ENCODE measurements around the gene SYVN1. TPM values are rescaled to one million over a fixed set of nuclear protein-coding genes. Genes with fewer than 3 reads are reported as not detected.

SYVN1 gene
- total and polyA plus RNA-seq, 9 donors: 10.0 to 53.4 (median 40.8) TPM

GRCh38 chr11:65112546-65113360 lies 21.6 kb downstream of the SYVN1 start:
- peak overlapping the region; percentile 58 for H3K4me3 ChIP-seq (ENCODE audit: low read length)
- peaks cover 7% of the 10 kb centered on the region for H3K27me3 ChIP-seq (ENCODE audit: control insufficient read depth, insufficient read depth, low read length)
- no peak for DNase-seq
- H3K27ac ChIP-seq (ENCODE audit: low read length): peak overlapping the region; percentile 29
- H3K4me1 ChIP-seq (ENCODE audit: control insufficient read depth, insufficient read depth, low read length): peaks cover 42% of the 10 kb centered on the region
- under 1% methylated on average over 49 of the region's 57 CpGs for WGBS (ENCODE audit: insufficient coverage)
- peaks cover 37% of the 10 kb centered on the region for H3K36me3 ChIP-seq (ENCODE audit: control insufficient read depth, insufficient read depth, low read length)
- H3K9me3 ChIP-seq (replicated peaks; ENCODE audit: control insufficient read depth, low read depth, low read length): no peaks in the 10 kb centered on the region

- Histone ChIP-seq H3K36me3 (ENCODE audit: control insufficient read depth, insufficient read depth, low read length) (peaks cover 41% of the 10 kb centered on the region), H3K27me3 (ENCODE audit: control insufficient read depth, insufficient read depth, low read length) (peaks cover 7% of the 10 kb centered on the region), H3K4me3 (ENCODE audit: low read length) (peak within 1 kb of the TSS; percentile 58), H3K27ac (ENCODE audit: low read length) (peak within 1 kb of the TSS; percentile 62), H3K4me1 (ENCODE audit: control insufficient read depth, insufficient read depth, low read length) (peaks cover 42% of the 10 kb centered on the region), H3K9me3 (replicated peaks; ENCODE audit: control insufficient read depth, low read depth, low read length) (no peaks in the 10 kb centered on the region)
- WGBS (ENCODE audit: insufficient coverage): 1% methylated on average over 60 of the region's 64 CpGs
- DNase-seq: peak; percentile 96
These were observed 22.4 kb downstream of the SYVN1 start, which contains the start of gene TM7SF2 for GRCh38 chr11:65111744-65112545. Gene TM7SF2, plus strand, starts transcription at chr11:65111872. Its CDS starts 144 bp downstream, at chr11:65112016.

DNA sequence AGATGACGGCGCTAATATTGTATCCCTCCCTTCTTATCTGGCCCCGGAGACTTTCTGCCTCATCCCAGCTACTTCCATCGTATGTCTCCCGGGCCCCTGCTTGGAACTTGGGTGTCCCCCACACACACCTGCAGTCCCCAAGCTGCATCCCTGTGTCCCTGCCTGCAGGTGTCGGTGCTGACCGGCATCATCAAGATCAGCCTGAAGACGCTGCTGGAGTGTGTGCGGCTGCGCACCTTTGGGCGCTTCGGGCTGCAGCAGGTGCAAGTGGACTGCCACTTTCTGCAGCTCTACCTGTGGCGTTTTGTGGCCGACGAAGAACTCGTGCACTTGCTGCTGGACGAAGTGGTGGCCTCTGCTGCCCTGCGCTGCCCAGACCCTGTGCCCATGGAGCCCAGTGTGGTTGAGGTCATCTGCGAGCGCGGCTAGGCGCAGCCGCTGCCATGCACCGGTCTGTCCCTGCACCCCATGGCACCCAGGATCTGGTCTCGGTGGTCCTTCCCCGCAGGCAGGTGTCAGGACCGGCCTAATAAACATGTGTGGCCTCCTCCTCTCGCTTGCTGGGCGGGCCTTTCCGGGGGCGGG lies 23.1 kb downstream of the SYVN1 start:
- peaks cover 42% of the 10 kb centered on the region for H3K36me3 ChIP-seq (ENCODE audit: control insufficient read depth, insufficient read depth, low read length)
- 61% methylated on average over 31 of the region's 31 CpGs for WGBS (ENCODE audit: insufficient coverage)
- no peaks in the 10 kb centered on the region for H3K9me3 ChIP-seq (replicated peaks; ENCODE audit: control insufficient read depth, low read depth, low read length)
- H3K4me3 ChIP-seq (ENCODE audit: low read length): no peak overlapping the region
- peaks cover 35% of the 10 kb centered on the region for H3K4me1 ChIP-seq (ENCODE audit: control insufficient read depth, insufficient read depth, low read length)
- H3K27ac ChIP-seq (ENCODE audit: low read length): no peak overlapping the region
- H3K27me3 ChIP-seq (ENCODE audit: control insufficient read depth, insufficient read depth, low read length): peaks cover 7% of the 10 kb centered on the region
- no peak for DNase-seq

DNA sequence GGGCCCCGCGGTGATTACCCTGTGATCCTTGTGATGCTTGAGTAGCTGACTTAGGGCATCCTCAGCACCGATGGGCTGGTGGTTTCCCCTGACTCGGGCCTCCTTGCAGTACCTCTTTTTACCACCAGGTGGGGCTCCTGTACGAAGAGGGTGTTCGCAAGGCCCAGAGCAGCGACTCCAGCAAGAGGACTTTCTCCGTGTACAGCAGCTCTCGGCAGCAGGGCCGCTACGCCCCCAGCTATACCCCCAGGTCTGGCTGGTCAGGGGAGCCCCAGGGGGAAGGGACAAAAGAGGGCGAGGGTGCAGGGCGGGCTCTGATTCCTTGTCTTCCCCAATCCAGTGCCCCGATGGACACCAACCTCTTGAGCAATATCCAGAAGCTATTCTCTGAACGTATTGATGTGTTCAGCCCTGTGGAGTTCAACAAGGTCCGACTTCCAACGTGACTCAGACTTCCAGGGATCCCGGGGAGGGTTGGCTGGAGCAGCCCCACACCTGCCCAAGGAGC lies 23.9 kb downstream of the SYVN1 start:
- Histone ChIP-seq H3K4me3 (ENCODE audit: low read length) (no peak overlapping the region), H3K4me1 (ENCODE audit: control insufficient read depth, insufficient read depth, low read length) (peaks cover 30% of the 10 kb centered on the region), H3K36me3 (ENCODE audit: control insufficient read depth, insufficient read depth, low read length) (peaks cover 37% of the 10 kb centered on the region), H3K27ac (ENCODE audit: low read length) (no peak overlapping the region), H3K27me3 (ENCODE audit: control insufficient read depth, insufficient read depth, low read length) (peaks cover 7% of the 10 kb centered on the region), H3K9me3 (replicated peaks; ENCODE audit: control insufficient read depth, low read depth, low read length) (no peaks in the 10 kb centered on the region)
- DNase-seq: peak; percentile 88
- 19% methylated on average over 8 of the region's 18 CpGs for WGBS (ENCODE audit: insufficient coverage)

DNA sequence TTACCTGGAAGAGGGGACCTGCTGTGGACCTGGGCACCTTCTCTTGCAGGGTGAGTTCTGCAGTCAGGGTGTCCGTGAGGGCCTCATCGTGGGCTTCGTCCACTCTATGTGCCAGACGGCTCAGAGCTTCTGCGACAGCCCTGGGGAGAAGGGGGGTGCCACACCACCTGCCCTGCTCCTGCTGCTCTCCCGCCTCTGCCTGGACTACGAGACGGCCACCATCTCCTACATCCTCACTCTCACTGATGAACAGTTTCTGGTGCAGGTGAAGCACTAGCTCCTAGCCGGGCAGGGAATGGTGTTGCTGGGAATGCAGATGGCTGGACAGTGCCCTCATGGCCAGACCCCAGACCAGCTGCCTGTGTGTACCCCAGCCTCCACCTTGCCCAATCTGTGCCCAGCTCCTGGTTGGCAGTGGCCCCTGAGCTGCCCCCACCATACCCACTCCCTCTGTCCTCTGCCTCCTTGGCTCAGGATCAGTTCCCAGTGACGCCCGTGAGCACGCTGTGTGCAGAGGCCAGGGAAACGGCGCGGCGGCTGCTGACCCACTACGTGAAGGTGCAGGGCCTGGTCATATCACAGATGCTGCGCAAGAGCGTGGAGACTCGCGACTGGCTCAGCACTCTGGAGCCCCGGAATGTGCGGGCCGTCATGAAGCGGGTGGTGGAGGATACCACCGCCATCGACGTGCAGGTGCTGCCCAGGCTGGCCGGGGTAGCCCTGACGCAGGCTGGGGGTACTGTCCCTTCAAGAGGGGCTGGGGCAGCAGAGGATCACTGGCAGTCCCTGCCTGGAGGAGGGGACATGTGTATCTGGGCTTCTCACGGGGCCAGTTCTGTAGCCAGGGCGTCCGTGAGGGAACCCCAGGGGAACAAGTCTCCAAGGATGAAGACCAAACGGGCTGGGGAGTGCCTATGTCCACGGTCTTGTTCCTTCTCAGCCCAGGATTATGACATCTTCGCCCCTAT lies 24.8 kb downstream of the SYVN1 start:
- peaks cover 7% of the 10 kb centered on the region for H3K27me3 ChIP-seq (ENCODE audit: control insufficient read depth, insufficient read depth, low read length)
- no peak overlapping the region for H3K27ac ChIP-seq (ENCODE audit: low read length)
- peaks cover 32% of the 10 kb centered on the region for H3K36me3 ChIP-seq (ENCODE audit: control insufficient read depth, insufficient read depth, low read length)
- WGBS (ENCODE audit: insufficient coverage): 87% methylated on average over 33 of the region's 36 CpGs
- no peak for DNase-seq
- H3K4me3 ChIP-seq (ENCODE audit: low read length): no peak overlapping the region
- H3K9me3 ChIP-seq (replicated peaks; ENCODE audit: control insufficient read depth, low read depth, low read length): no peaks in the 10 kb centered on the region
- peaks cover 30% of the 10 kb centered on the region for H3K4me1 ChIP-seq (ENCODE audit: control insufficient read depth, insufficient read depth, low read length)

DNA sequence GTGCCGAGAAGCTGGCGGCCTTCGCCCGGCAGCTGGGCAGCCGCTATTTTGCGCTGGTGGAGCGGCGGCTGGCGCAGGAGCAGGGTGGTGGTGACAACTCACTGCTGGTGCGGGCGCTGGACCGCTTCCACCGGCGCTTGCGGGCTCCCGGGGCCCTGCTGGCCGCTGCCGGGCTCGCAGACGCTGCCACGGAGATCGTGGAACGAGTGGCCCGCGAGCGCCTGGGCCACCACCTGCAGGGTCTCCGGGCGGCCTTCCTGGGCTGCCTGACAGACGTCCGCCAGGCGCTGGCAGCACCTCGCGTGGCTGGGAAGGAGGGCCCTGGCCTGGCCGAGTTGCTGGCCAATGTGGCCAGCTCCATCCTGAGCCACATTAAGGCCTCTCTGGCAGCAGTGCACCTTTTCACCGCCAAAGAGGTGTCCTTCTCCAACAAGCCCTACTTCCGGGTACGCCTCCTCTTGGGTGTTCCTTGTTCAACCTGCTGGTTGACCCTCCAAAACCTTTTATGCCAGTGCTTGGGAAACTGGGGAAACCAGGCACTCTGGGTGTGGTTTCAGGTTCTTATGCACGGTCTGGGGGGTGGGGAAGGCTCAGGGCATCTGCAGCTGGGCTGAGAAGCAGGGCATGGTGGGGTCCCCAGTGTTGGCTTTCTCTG lies 25.7 kb downstream of the SYVN1 start:
- no peak for DNase-seq
- peaks cover 27% of the 10 kb centered on the region for H3K4me1 ChIP-seq (ENCODE audit: control insufficient read depth, insufficient read depth, low read length)
- H3K27ac ChIP-seq (ENCODE audit: low read length): no peak overlapping the region
- 91% methylated on average over 38 of the region's 38 CpGs for WGBS (ENCODE audit: insufficient coverage)
- peaks cover 7% of the 10 kb centered on the region for H3K27me3 ChIP-seq (ENCODE audit: control insufficient read depth, insufficient read depth, low read length)
- peaks cover 32% of the 10 kb centered on the region for H3K36me3 ChIP-seq (ENCODE audit: control insufficient read depth, insufficient read depth, low read length)
- H3K4me3 ChIP-seq (ENCODE audit: low read length): no peak overlapping the region
- no peaks in the 10 kb centered on the region for H3K9me3 ChIP-seq (replicated peaks; ENCODE audit: control insufficient read depth, low read depth, low read length)

- Histone ChIP-seq H3K4me1 (ENCODE audit: control insufficient read depth, insufficient read depth, low read length) (peaks cover 20% of the 10 kb centered on the region), H3K9me3 (replicated peaks; ENCODE audit: control insufficient read depth, low read depth, low read length) (no peaks in the 10 kb centered on the region), H3K27ac (ENCODE audit: low read length) (no peak overlapping the region), H3K27me3 (ENCODE audit: control insufficient read depth, insufficient read depth, low read length) (peaks cover 4% of the 10 kb centered on the region), H3K36me3 (ENCODE audit: control insufficient read depth, insufficient read depth, low read length) (peaks cover 33% of the 10 kb centered on the region), H3K4me3 (ENCODE audit: low read length) (no peak overlapping the region)
- no peak for DNase-seq
- WGBS (ENCODE audit: insufficient coverage): 93% methylated on average over 52 of the region's 52 CpGs
These were observed 26.4 kb downstream of the SYVN1 start for GRCh38 chr11:65107751-65108468.

GRCh38 chr11:65107078-65107477 lies 27.2 kb downstream of the SYVN1 start:
- 92% methylated on average over 9 of the region's 15 CpGs for WGBS (ENCODE audit: insufficient coverage)
- DNase-seq: no peak
- H3K36me3 ChIP-seq (ENCODE audit: control insufficient read depth, insufficient read depth, low read length): peaks cover 42% of the 10 kb centered on the region
- no peaks in the 10 kb centered on the region for H3K27me3 ChIP-seq (ENCODE audit: control insufficient read depth, insufficient read depth, low read length)
- no peaks in the 10 kb centered on the region for H3K9me3 ChIP-seq (replicated peaks; ENCODE audit: control insufficient read depth, low read depth, low read length)
- no peak overlapping the region for H3K4me3 ChIP-seq (ENCODE audit: low read length)
- peaks cover 13% of the 10 kb centered on the region for H3K4me1 ChIP-seq (ENCODE audit: control insufficient read depth, insufficient read depth, low read length)
- no peak overlapping the region for H3K27ac ChIP-seq (ENCODE audit: low read length)

All from muscle of leg (tissue), 11 donors.